Loucy (cell line): ENCODE results near the gene C21orf58.

Experiments used
- CTCF ChIP-seq: fragments of 200-600 bp; sonication (generic); conservative IDR thresholded peaks from 2 replicates; pipeline ENCODE4 v1.5.1; 2014; ENCODE audit warnings: mild to moderate bottlenecking, antibody characterized with exemption, low read length
- EZH2phosphoT487 ChIP-seq: fragments of 200-600 bp; IDR thresholded peaks from 2 replicates; pipeline ENCODE4 v1.6.1; 2018; ENCODE audit warnings: antibody characterized with exemption, mild to moderate bottlenecking, moderate library complexity, borderline replicate concordance

GRCh38 chr21:46344219-46344915, 20.7 kb upstream of the C21orf58 start:
- TF ChIP-seq CTCF: no peak
- no peak for TF ChIP-seq EZH2phosphoT487
